ENCODE results near the gene ACTR3C. TPM values are rescaled to one million over a fixed set of nuclear protein-coding genes. Genes with fewer than 3 reads are reported as not detected.
"Not testable (repeated sequence)": the region's sequence is repeated elsewhere in the genome, so short reads cannot be mapped to it uniquely, and the experiment has no call there.

The ACTR3C gene
- total RNA-seq, 2 donors from 2014 or later = 6.3 to 13.0 TPM

- no peaks in the 10 kb centered on the region for H3K27me3 Mint-ChIP-seq (ENCODE audit: low read depth)
- H3K4me3 Mint-ChIP-seq = no peak overlapping the region
- peaks cover 15 to 29% of the 10 kb centered on the region in 2 donors for H3K36me3 Mint-ChIP-seq (ENCODE audit: insufficient read depth in 2 of 2)
- ATAC-seq (replicated peaks in 1 of 2) = no peak
- H3K4me1 Mint-ChIP-seq (ENCODE audit: low read depth) = peaks cover 49% of the 10 kb centered on the region
- no peaks in the 10 kb centered on the region for H3K9me3 Mint-ChIP-seq
- H3K27ac Mint-ChIP-seq = peak overlapping the region; percentile 7
- no peak for DNase-seq
Measured at GRCh38 chr7:150325901-150326300, 2.6 kb upstream of the ACTR3C start.

- Mint-ChIP-seq H3K9me3 (no peaks in the 10 kb centered on the region), H3K4me1 (ENCODE audit: low read depth) (peaks cover 57% of the 10 kb centered on the region), H3K27me3 (ENCODE audit: low read depth) (no peaks in the 10 kb centered on the region), H3K4me3 (peak overlapping the region; percentile 91 to 99), H3K27ac (peak overlapping the region; percentile 73), H3K36me3 (ENCODE audit: insufficient read depth in 2 of 2) (peaks cover 15 to 31% of the 10 kb centered on the region in 2 donors)
- DNase-seq (no peak), ATAC-seq (replicated peaks in 1 of 2) (no peak)
Measured at GRCh38 chr7:150325110-150325611, 1.8 kb upstream of the ACTR3C start.

- Mint-ChIP-seq H3K4me1 (ENCODE audit: low read depth) (peaks cover 64% of the 10 kb centered on the region), H3K9me3 (no peaks in the 10 kb centered on the region), H3K27ac (peak overlapping the region; percentile 98), H3K27me3 (ENCODE audit: low read depth) (no peaks in the 10 kb centered on the region), H3K36me3 (ENCODE audit: insufficient read depth in 2 of 2) (peaks cover 15 to 31% of the 10 kb centered on the region in 2 donors), H3K4me3 (peak overlapping the region; percentile 91 to 99)
- ATAC-seq (replicated peaks in 1 of 2) = no peak
- DNase-seq = no peak
Measured at GRCh38 chr7:150324373-150324961, 1.1 kb upstream of the ACTR3C start.

- no peaks in the 10 kb centered on the region for H3K9me3 Mint-ChIP-seq
- H3K4me1 Mint-ChIP-seq (ENCODE audit: low read depth) = peaks cover 69% of the 10 kb centered on the region
- no peaks in the 10 kb centered on the region for H3K27me3 Mint-ChIP-seq (ENCODE audit: low read depth)
- peak overlapping the region; percentile 98 for H3K27ac Mint-ChIP-seq
- H3K36me3 Mint-ChIP-seq (ENCODE audit: insufficient read depth in 2 of 2) = peaks cover 13 to 30% of the 10 kb centered on the region in 2 donors
- peak overlapping the region; percentile 91 to 99 for H3K4me3 Mint-ChIP-seq
- DNase-seq (no peak), ATAC-seq (replicated peaks in 1 of 2) (peak; percentile 4 to 8)
Measured at GRCh38 chr7:150323682-150324372, 482 bp upstream of the ACTR3C start.

DNA sequence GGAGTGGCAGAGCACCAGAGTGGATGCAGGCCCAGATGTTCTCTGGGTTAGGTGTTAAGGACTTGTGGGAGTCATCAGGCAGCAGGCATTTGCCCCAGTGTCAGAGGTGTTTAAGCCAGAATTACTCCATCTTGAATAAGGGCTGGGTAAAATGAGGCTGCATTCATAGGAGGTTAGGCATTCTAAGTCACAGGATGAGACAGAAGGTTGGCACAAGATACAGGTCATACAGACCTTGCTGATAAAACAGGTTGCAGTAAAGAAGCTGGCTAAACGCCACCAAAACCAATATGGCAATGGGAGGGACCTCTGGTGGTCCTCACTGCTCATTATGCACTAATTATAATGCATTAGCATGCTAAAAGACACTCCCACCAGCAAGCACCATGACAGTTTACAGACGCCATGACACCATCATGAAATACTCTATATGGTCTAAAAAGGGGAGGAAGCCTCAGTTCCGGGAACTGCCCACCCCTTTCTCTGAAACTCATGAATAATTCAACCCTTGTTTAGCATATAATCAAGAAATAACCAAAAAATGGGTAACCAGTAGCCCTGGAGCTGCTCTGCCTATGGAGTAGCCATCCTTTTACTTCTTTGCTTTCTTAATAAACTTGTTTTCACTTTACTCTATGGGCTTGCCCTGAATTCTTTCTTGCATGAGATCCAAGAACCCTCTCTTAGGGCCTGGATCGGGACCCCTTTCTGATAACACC is 1.1 kb downstream of the ACTR3C start:
- Mint-ChIP-seq H3K9me3 (peaks cover 0 to 2% of the 10 kb centered on the region in 2 donors), H3K36me3 (ENCODE audit: insufficient read depth in 2 of 2) (peaks cover 10 to 34% of the 10 kb centered on the region in 2 donors), H3K27me3 (ENCODE audit: low read depth) (no peaks in the 10 kb centered on the region), H3K27ac (peak overlapping the region; percentile 100), H3K4me1 (ENCODE audit: low read depth) (peaks cover 75% of the 10 kb centered on the region), H3K4me3 (peak overlapping the region; percentile 91 to 99)
- DNase-seq (peak; percentile 82 to 88), ATAC-seq (replicated peaks in 1 of 2) (peak; percentile 54 to 59)

GRCh38 chr7:150321788-150322113 is 1.6 kb downstream of the ACTR3C start:
- no peaks in the 10 kb centered on the region for H3K27me3 Mint-ChIP-seq (ENCODE audit: low read depth)
- peaks cover 70% of the 10 kb centered on the region for H3K4me1 Mint-ChIP-seq (ENCODE audit: low read depth)
- no peak for ATAC-seq (replicated peaks in 1 of 2)

GRCh38 chr7:150317748-150318444 is 5.4 kb downstream of the ACTR3C start:
- Mint-ChIP-seq H3K4me3 (no peak overlapping the region), H3K27me3 (ENCODE audit: low read depth) (no peaks in the 10 kb centered on the region), H3K4me1 (ENCODE audit: low read depth) (peaks cover 42% of the 10 kb centered on the region), H3K9me3 (peaks cover 0 to 2% of the 10 kb centered on the region in 2 donors), H3K36me3 (ENCODE audit: insufficient read depth in 2 of 2) (peaks cover 3 to 13% of the 10 kb centered on the region in 2 donors), H3K27ac (peak overlapping the region; percentile 25)
- DNase-seq (no peak), ATAC-seq (replicated peaks in 1 of 2) (no peak)

More at GRCh38 chr7:150321788-150322113, 1.6 kb downstream of the ACTR3C start:
- peak overlapping the region; percentile 100 for H3K27ac Mint-ChIP-seq
- H3K36me3 Mint-ChIP-seq (ENCODE audit: insufficient read depth in 2 of 2) = peaks cover 10 to 34% of the 10 kb centered on the region in 2 donors
- DNase-seq = no peak
- H3K4me3 Mint-ChIP-seq = peak overlapping the region; percentile 91 to 99
- peaks cover 0 to 2% of the 10 kb centered on the region in 2 donors for H3K9me3 Mint-ChIP-seq

- not testable (repeated sequence) for H3K27me3 Mint-ChIP-seq (ENCODE audit: low read depth); H3K36me3 Mint-ChIP-seq (ENCODE audit: insufficient read depth in 2 of 2); H3K4me3 Mint-ChIP-seq; H3K9me3 Mint-ChIP-seq; DNase-seq; ATAC-seq (replicated peaks in 1 of 2); H3K27ac Mint-ChIP-seq
- peaks cover 37% of the 10 kb centered on the region for H3K4me1 Mint-ChIP-seq (ENCODE audit: low read depth)
Measured at GRCh38 chr7:150316987-150317386, 6.4 kb downstream of the ACTR3C start.

- Mint-ChIP-seq H3K27me3 (ENCODE audit: low read depth) (no peaks in the 10 kb centered on the region), H3K27ac (no peak overlapping the region), H3K9me3 (peaks cover 0 to 2% of the 10 kb centered on the region in 2 donors), H3K4me3 (no peak overlapping the region), H3K36me3 (ENCODE audit: insufficient read depth in 2 of 2) (peaks cover 0 to 4% of the 10 kb centered on the region in 2 donors), H3K4me1 (ENCODE audit: low read depth) (peaks cover 14% of the 10 kb centered on the region)
- no peak for DNase-seq
- no peak for ATAC-seq (replicated peaks in 1 of 2)
Measured at GRCh38 chr7:150314639-150315239, 8.6 kb downstream of the ACTR3C start.

- Mint-ChIP-seq H3K9me3 (peaks cover 0 to 2% of the 10 kb centered on the region in 2 donors), H3K27ac (no peak overlapping the region), H3K4me3 (no peak overlapping the region), H3K4me1 (ENCODE audit: low read depth) (peaks cover 8% of the 10 kb centered on the region), H3K27me3 (ENCODE audit: low read depth) (no peaks in the 10 kb centered on the region), H3K36me3 (ENCODE audit: insufficient read depth in 2 of 2) (peaks cover 0 to 4% of the 10 kb centered on the region in 2 donors)
- ATAC-seq (replicated peaks in 1 of 2) (peak in 1 of 2 donors; percentile 25), DNase-seq (no peak)
Measured at GRCh38 chr7:150313870-150314269, 9.5 kb downstream of the ACTR3C start.

GRCh38 chr7:150313367-150313809 is 10.0 kb downstream of the ACTR3C start:
- Mint-ChIP-seq H3K4me3 (no peak overlapping the region), H3K36me3 (ENCODE audit: insufficient read depth in 2 of 2) (peaks cover 0 to 4% of the 10 kb centered on the region in 2 donors), H3K27me3 (ENCODE audit: low read depth) (no peaks in the 10 kb centered on the region), H3K9me3 (peaks cover 0 to 2% of the 10 kb centered on the region in 2 donors), H3K27ac (no peak overlapping the region), H3K4me1 (ENCODE audit: low read depth) (peaks cover 8% of the 10 kb centered on the region)
- ATAC-seq (replicated peaks in 1 of 2) = no peak
- no peak for DNase-seq

DNA sequence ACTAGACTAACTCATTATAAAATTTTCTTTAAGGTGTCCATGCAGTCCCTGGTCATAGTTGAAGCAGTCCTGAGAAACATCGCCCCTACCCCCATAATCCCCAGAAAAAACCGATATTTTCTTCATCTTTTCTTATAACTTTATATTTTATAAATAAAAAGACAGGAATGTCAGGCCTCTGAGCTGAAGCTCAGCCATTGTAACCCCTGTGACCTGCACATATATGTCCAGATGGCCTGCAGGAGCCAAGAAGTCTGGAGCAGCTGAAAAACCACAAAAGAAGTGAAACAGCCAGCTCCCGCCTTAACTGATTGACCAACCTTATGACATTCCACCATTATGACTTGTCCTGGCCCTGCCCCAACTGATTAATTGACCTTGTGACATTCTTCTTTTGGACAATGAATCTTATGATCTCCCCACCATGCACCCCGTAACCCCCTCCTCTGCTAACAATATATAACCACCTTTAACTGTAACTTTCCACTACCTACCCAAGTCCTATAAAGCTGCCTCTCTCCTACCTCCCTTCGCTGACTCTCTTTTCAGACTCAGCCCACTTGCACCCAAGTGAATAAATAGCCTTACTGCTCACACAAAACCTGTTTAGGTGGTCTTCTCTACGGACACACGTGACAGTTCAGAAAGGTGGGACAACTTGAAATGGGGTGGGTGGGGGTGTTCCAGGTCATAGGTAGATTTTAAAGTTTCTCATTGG is 10.5 kb downstream of the ACTR3C start:
- H3K27ac Mint-ChIP-seq; H3K9me3 Mint-ChIP-seq; H3K4me3 Mint-ChIP-seq; H3K36me3 Mint-ChIP-seq (ENCODE audit: insufficient read depth in 2 of 2); ATAC-seq (replicated peaks in 1 of 2); H3K27me3 Mint-ChIP-seq (ENCODE audit: low read depth); DNase-seq: not testable (repeated sequence)
- H3K4me1 Mint-ChIP-seq (ENCODE audit: low read depth) = peaks cover 11% of the 10 kb centered on the region
